GM21528 (cell line): ENCODE results near the gene CCL23.

Experiments
- ATAC-seq: cut with Tn5 transposase; IDR thresholded peaks from one replicate; pipeline ENCODE4 v1.9.1; 2021; ENCODE audit warnings: mild to moderate bottlenecking, moderate library complexity; ENCODE audit not compliant: unreplicated experiment, low FRiP score

The CCL23 gene

DNA sequence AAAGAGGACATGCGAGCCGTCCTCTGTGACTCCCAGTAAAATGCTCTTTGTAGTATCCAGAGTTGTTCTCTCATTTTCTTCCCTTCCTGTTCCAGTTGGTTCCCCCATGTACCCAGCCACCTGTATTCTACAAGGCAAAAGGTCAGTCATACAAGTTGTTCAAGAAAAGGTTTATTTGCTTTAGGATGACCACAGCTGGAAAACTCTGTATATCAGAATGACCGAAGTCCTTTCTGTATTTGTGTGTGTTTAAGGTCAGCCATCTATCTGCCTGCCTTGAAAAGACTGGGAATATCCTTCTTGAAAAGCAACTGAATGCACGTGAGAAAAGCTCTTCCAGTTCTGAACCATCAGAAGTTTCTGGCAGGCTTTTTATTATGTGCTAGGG, 44.8 kb downstream of the CCL23 start:
- ATAC-seq: no peak

DNA sequence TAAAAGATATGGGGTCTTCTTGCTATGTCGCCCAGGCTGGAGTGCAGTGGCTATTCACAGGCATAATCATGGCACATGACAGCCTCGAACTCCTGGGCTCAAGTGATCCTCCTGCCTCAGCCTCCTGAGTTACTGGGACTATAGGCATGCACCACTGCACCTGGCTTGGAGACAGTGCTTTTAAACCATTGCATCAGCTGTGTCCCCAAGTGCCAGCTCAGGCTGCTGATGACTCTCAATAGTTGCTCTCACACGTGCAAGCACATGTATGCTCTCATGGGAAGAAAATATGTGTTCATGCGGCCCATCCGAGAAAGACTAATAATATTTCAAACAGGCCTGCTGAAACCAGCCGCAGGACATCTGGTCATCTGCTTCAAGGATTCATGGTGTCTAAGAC, 45.2 kb downstream of the CCL23 start:
- ATAC-seq: no peak

DNA sequence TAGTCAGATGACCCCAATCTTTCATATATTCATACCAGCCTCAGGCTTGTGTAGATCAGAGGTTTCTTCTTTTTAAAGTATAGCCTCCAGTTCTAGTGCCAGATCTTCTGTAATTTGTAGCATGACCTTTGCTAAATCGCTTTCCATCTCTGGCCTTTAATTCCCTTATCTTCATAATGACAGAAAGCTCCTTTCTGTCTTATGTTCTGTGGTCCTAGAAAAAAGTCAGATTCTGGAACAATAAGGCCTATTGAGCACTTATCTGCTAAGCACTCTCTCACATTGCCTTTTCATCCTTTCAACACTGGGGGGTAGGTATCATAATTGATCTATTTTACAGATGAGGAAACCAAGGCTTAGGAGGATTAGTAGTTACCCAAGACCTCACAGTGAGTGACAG, 45.7 kb downstream of the CCL23 start:
- no peak for ATAC-seq

DNA sequence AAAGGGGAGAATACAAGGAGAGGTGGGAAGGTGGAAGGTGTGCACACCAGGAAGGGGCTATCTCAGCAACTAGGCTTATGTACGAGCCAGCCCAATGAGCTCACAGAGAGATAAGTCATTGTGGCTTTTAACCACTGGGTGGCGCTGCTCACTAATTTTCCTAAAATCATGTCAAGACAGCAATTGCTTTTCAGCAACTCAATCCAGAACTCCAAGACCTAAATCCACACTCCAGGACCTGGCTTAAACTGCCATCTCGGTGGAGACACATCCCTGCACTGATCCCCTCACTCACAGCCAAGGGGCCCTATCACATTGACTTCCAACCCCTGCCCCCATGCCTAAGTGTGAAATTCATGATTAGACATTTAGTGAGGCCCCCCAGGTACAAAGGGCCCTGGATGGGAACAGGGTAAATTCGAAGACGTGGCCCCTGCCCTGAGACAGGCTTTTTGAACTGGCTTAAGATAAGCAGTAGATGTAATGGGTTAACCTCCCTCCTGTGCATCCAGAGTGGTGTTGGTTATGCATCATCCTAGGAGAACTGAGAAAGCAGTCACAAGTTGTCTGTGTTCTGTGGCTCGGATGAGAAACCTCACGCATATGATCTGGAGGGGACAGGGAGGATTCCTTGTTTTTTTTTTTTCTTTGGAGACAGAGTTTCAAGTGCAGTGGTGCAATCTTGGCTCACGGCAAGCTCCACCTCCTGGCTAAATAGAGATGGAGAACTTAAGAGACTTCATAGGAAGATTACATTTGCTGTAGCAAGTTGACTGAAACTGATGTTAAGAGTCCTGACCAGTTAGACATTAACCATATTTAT, 48.0 kb downstream of the CCL23 start:
- ATAC-seq: no peak

DNA sequence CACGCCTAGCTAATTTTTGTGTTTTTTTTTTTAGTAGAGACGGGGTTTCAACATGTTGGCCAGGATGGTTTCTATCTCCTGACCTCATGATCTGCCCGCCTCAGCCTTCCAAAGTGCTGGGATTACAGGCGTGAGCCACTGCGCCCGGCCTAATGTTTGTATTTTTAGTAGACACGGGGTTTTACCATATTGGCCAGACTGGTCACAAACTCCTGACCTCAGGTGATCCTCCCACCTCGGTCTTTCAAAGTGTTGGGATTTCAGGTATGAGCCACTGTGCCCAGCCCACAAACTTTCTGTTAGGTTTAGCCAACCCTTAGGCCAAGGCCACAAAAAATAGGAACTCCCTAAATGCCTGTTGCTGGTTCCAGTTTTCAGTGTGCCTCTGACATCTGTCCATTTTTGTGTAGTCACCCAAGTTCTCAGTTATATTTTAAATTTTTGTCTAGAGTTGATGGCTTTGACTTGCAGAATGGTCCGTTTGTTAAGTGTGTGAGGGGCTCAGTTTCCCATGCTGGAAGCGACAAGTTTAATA, 49.2 kb downstream of the CCL23 start:
- ATAC-seq: no peak

DNA sequence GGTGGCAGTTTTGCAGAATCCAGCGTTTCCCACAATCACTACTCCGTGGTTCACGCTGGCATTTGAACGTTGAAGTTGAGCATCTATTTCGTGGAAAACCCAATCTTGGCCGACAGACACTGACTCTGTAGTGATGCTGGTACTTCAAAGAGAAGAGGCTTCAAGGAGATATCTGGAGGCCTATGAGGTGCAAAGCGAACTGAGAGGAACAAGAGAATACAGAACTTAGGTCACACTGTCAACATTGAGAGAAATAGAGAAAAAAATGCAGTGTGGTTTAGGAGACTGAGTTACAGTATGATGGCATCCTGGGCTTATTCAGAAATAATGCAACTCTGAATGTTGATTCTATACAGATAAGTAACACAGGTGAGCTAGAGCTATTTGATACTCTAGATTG, 52.5 kb downstream of the CCL23 start:
- no peak for ATAC-seq

DNA sequence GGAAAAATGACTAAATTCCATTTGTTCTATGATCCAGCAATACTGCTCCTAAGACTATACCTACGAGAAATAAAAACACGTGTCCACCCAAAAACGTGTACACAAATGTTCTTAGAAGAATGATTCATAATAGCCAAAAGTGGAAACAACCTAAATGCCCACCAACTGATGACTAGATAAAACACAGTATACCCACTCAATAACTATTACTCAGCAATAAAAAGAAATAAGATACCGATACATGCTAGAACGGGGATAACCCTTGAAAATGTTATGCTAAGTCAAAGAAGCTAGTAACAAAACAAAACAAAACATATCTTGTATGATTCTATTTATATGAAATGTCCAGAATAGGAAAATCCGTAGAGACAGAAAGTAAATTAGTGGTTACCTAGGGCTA, 54.1 kb downstream of the CCL23 start:
- no peak for ATAC-seq
